ENCODE results near the gene CRABP2. TPM values are rescaled to one million over a fixed set of nuclear protein-coding genes. Genes with fewer than 3 reads are reported as not detected.

The CRABP2 gene
- total RNA-seq, 4 donors from 2014 or later: 4.5 to 8.8 (median 8.8) TPM; not detected in 1

DNA sequence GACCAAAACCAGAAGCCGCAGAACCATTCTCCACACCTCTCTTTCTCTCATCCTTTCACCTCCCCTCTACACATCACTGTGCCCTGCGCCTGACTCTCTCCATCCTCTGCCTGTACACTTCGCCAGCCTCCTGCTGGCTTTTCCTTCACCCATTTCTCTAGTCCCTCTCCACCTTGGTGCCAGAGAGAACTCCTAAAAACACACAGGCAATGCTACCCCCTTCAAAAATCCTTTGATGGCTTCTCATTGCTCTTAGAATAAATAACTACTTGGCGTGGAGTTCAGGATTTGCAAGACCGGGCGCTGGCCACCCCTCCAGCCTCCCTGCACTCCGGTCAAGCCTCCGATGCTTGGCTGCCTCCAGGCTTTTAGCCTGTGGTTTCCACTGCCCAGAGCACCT lies 8.6 kb downstream of the CRABP2 start:
- ATAC-seq (ENCODE audit: low FRiP score) (no peak), DNase-seq (ENCODE audit: low spot score) (no peak)
- no peak for TF ChIP-seq CTCF (IDR thresholded peaks at IDR 0.05)

GRCh38 chr1:156694690-156694962 lies 10.8 kb downstream of the CRABP2 start:
- ATAC-seq (ENCODE audit: low FRiP score) (no peak), DNase-seq (ENCODE audit: low spot score) (no peak)
- TF ChIP-seq CTCF (IDR thresholded peaks at IDR 0.05): no peak

DNA sequence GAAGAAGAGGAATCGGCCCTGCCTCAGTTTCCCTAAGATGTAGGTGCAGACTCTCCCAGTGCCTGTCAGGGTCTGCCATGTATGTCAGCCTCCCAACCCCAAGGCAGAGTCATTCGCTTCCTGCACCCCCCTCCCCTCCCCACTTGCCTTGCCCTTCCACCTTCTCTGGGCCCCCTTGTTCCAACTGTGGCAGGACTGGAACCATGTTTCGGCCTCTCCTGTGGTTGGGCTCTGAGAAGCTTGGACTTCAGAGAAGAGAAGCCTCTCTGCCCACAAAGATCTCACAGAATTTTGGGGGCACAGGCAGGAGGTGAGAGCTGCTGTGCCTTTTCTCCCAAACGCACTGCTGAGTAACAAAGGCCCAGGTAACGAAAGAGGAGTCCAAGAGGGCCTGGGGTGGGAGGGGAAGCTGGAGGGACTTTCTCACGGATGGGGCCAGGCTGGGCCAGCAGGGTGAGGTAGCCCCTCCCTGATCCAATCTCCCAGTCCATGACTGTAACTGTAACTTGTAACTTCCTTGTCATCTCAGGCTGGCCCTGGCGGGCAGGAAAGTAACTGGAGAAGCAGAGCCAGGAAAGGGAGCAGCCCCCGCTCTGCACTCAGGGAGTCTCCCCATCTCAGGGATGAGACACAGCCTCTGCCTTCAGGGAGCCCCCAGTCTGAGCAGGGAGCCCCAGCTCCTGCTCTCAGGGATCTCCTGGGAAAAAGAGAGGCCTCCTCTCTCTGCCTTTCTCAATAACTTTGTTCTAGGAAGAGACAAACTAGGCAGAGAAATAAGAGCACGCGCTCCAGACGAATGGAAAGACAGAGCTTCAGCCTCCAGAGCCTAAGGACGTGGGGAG lies 11.3 kb downstream of the CRABP2 start:
- no peak for TF ChIP-seq CTCF (IDR thresholded peaks at IDR 0.05)
- DNase-seq (ENCODE audit: low spot score): no peak
- ATAC-seq (ENCODE audit: low FRiP score): no peak

- DNase-seq (ENCODE audit: low spot score) (no peak), ATAC-seq (ENCODE audit: low FRiP score) (no peak)
- TF ChIP-seq CTCF (IDR thresholded peaks at IDR 0.05): no peak
Measured at GRCh38 chr1:156692925-156693847, 12.2 kb downstream of the CRABP2 start.

DNA sequence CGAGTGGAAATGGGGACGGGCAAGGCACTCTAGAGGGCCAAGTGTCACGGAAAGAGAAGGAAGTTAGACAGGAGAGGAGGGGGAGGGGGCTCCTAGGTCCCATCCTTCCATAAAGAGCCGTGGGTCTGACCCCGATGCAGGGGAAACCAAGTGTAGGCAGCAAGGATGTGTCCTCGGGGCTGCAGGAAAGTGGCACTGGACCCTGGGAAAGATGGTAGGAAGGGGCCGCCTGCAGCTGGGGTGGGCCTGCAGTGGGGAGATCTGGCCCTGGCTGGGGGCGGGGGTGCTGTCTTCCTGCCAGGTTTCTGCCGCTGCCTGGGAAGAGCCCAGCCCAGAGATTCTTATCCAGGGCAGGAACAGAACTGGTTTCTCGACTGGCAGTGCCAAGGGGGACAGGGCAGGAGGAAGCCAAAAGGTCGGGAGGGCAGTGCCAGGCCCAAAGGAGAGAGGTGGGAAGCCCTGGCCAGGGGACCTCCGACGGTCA lies 12.9 kb downstream of the CRABP2 start:
- no peak for ATAC-seq (ENCODE audit: low FRiP score)
- no peak for DNase-seq (ENCODE audit: low spot score)
- TF ChIP-seq CTCF (IDR thresholded peaks at IDR 0.05): no peak

DNA sequence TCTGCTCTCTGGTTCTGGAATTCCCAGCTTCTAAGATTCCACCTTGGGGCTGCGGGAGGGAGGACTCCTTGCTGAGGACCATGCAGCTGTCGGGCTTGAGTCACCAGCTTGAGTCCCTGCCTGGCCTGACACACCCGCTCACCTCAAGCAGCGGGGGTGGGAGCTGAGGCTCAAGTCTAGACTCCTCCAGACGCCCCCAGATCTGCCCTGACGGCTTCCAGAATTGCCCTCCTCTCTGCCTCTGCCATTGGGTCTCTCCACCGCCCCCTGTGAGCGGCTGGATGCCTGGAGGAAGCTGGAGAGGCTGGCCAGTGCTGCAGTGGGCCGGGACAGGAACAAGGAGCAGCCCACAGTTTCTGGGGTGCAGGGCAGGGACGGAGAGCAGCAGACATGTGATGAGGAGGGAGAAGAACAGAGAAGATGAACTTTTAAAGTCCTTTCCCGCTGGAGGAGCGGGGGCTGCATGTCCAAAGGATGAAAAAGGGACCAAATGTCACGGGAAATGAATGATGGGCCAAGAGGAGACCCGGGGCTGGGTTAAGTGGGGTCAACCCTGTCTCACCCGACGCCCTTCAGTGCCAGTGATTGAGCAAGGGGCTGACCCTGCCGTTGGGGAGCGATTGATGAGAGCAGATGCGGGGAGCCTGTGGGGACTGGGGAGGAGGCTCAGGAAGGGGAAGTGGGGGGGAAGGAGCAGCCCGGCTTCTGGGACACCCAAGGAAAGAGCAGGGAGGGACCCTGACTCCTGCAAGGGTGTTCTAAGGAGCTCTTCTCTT lies 13.5 kb downstream of the CRABP2 start:
- ATAC-seq (ENCODE audit: low FRiP score) (peak; percentile 54), DNase-seq (ENCODE audit: low spot score) (no peak)
- TF ChIP-seq CTCF (IDR thresholded peaks at IDR 0.05): no peak

Data from omental fat pad (tissue), 4 donors.